Hindlimb muscle (tissue), 1 donor: Measurements from ENCODE around the gene B2M. TPM values are rescaled to one million over a fixed set of nuclear protein-coding genes. Genes with fewer than 3 reads are reported as not detected.

Source experiments
- polyA plus RNA-seq: library from polyadenylated mRNA; unstranded; fragments of 120-200 nt; gene quantifications from one replicate; pipeline ENCODE4 v1.2.1, GENCODE V29; 2013; ENCODE audit not compliant: insufficient read length

Gene B2M
- polyA plus RNA-seq, 1 donor: 537 TPM

Other genes with a start within 250 kb of the B2M start
- gene EIF3J, start 174.4 kb upstream of the B2M start, polyA plus RNA-seq: 82.0 TPM
- 42.8 TPM for gene SPG11, start 47.9 kb upstream of the B2M start, polyA plus RNA-seq
- 1.9 TPM for gene PATL2, start 194 bp upstream of the B2M start, polyA plus RNA-seq
- gene TRIM69, start 25.0 kb downstream of the B2M start, polyA plus RNA-seq: 30.8 TPM
- gene TERB2, start 245.2 kb downstream of the B2M start, polyA plus RNA-seq: not detected